Natural killer cell (primary cell): ENCODE data around the gene BICD1. TPM values are rescaled to one million over a fixed set of nuclear protein-coding genes. Genes with fewer than 3 reads are reported as not detected.

Experiments used
- ATAC-seq, 3 donors: fragments of 150-1000 bp in 2 of 3; fragments of 200-7000 bp in 1 of 3; cut with Tn5 transposase; 1 replicate in 1 of 3; 2 replicates in 2 of 3; pipeline ENCODE4 v1.10.0; 2021; ENCODE audit warnings: mild to moderate bottlenecking in 2 of 3, moderate library complexity in 2 of 3
- DNase-seq, 2 donors: peaks; one replicate each; pipeline versions ENCODE4 v3.0.0 to v3.0.0-alpha.2; 2013 to 2021; ENCODE audit warnings: mixed read lengths in 1 of 2
- H3K27ac ChIP-seq: one replicate; pipeline ENCODE4 v1.5.1; 2013; ENCODE audit warnings: mild to moderate bottlenecking, low read length
- H3K27me3 ChIP-seq: one replicate; pipeline ENCODE4 v1.6.1; 2013; ENCODE audit warnings: low read length; ENCODE audit not compliant: control insufficient read depth, insufficient read depth
- H3K36me3 ChIP-seq: one replicate; pipeline ENCODE4 v1.6.1; 2013; ENCODE audit warnings: low read length; ENCODE audit not compliant: control insufficient read depth, insufficient read depth
- H3K4me1 ChIP-seq: one replicate; pipeline ENCODE4 v1.6.1; 2013; ENCODE audit warnings: low read length; ENCODE audit not compliant: control insufficient read depth, insufficient read depth
- H3K4me3 ChIP-seq: one replicate; pipeline ENCODE4 v1.5.1; 2013; ENCODE audit warnings: low read length
- H3K9me3 ChIP-seq: one replicate; pipeline ENCODE4 v1.6.1; 2013; ENCODE audit warnings: low read length; ENCODE audit not compliant: control insufficient read depth, insufficient read depth
- H3K27ac Mint-ChIP-seq, 2 donors: one replicate each; pipeline ENCODE4 v1.8.0; 2022; ENCODE audit warnings: mild to moderate bottlenecking in 2 of 2, mixed read lengths in 2 of 2, moderate library complexity in 1 of 2
- H3K27me3 Mint-ChIP-seq, 2 donors: one replicate each; pipeline ENCODE4 v1.8.0; 2022; ENCODE audit warnings: low read depth in 2 of 2, mixed read lengths in 2 of 2
- H3K36me3 Mint-ChIP-seq: one replicate; pipeline ENCODE4 v1.8.0; 2022; ENCODE audit warnings: mixed read lengths
- H3K4me1 Mint-ChIP-seq, 2 donors: one replicate each; pipeline ENCODE4 v1.8.0; 2022; ENCODE audit warnings: mixed read lengths in 2 of 2
- H3K4me3 Mint-ChIP-seq: one replicate; pipeline ENCODE4 v1.8.0; 2022; ENCODE audit warnings: mild to moderate bottlenecking, moderate library complexity, mixed read lengths
- H3K9me3 Mint-ChIP-seq, 2 donors: one replicate each; pipeline ENCODE4 v1.8.0; 2022; ENCODE audit warnings: mixed read lengths in 2 of 2
- CTCF ChIP-seq: fragments of 200-600 bp; IDR thresholded peaks from one replicate; pipeline ENCODE4 v1.8.0; 2022; ENCODE audit warnings: antibody characterized with exemption
- WGBS: methylation state at CpG from one replicate; pipeline ENCODE4 v1.1.7; 2013; ENCODE audit warnings: missing lambda C conversion rate; ENCODE audit not compliant: insufficient coverage; 5-methylcytosine and 5-hydroxymethylcytosine counted together
- intact Hi-C: fragments of 100-400 bp; cut with micrococcal nuclease; formaldehyde crosslinking; loops from one replicate; pipeline ENCODE4 v1.14.2; 2022
- total RNA-seq, 4 donors: library from RNA; stranded (reverse); fragments of 120-200 nt in 1 of 4; gene quantifications; one replicate each; pipeline versions ENCODE4 v1.2.3 to v1.2.4, GENCODE V29; 2013 to 2022

Gene BICD1
- total RNA-seq, 3 donors from 2014 or later (not counting 1 experiment from before 2014, with no cell fraction given): 10.0 to 16.0 (median 15.5) TPM

- Mint-ChIP-seq H3K4me1 (no peaks in the 10 kb centered on the region), H3K9me3 (no peaks in the 10 kb centered on the region), H3K4me3 (no peak overlapping the region), H3K27me3 (peaks cover 0 to 6% of the 10 kb centered on the region in 2 donors), H3K27ac (no peak overlapping the region), H3K36me3 (no peaks in the 10 kb centered on the region)
- no peak for DNase-seq
- Histone ChIP-seq H3K27me3 (no peaks in the 10 kb centered on the region), H3K27ac (no peak overlapping the region), H3K36me3 (no peaks in the 10 kb centered on the region), H3K9me3 (no peaks in the 10 kb centered on the region), H3K4me3 (no peak overlapping the region), H3K4me1 (no peaks in the 10 kb centered on the region)
- ATAC-seq: no peak
- WGBS: 94% methylated on average over 5 of the region's 5 CpGs
- no peak for TF ChIP-seq CTCF
- intact Hi-C loops: no loop called here
Measured at GRCh38 chr12:32418221-32418620, 311.6 kb downstream of the BICD1 start.

GRCh38 chr12:32418903-32419519 lies 312.4 kb downstream of the BICD1 start:
- H3K4me3 ChIP-seq: no peak overlapping the region
- WGBS: 63% methylated on average over 4 of the region's 5 CpGs
- H3K4me1 ChIP-seq: no peaks in the 10 kb centered on the region
- Mint-ChIP-seq H3K4me1 (no peaks in the 10 kb centered on the region), H3K4me3 (no peak overlapping the region), H3K27me3 (peaks cover 0 to 6% of the 10 kb centered on the region in 2 donors), H3K27ac (no peak overlapping the region), H3K9me3 (no peaks in the 10 kb centered on the region), H3K36me3 (no peaks in the 10 kb centered on the region)
- H3K36me3 ChIP-seq: no peaks in the 10 kb centered on the region
- DNase-seq (no peak), ATAC-seq (no peak)
- no peaks in the 10 kb centered on the region for H3K27me3 ChIP-seq
- no peaks in the 10 kb centered on the region for H3K9me3 ChIP-seq
- TF ChIP-seq CTCF: no peak
- H3K27ac ChIP-seq: no peak overlapping the region
- intact Hi-C loops: no loop called here

DNA sequence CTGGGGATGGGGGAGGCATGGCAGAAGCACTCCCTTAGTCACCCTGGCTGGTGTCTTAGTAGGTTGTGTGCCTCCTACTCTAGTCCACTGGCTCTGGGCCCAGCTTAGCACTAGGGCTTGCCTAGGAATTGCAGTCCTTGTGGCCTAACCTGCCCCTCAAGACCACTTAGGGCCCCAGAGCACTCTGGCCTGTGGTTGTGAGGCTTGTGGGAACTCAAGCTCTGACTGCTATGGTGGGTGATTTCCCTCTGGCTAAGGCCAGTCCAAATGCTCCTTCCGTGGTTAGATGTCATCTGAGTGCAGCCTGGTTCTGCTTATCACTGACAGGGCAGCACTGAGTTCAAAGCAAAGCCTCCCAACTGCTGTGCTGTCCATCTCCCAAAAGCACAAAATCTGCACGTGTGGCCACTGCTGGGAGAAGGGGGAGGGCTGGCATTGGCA lies 312.9 kb downstream of the BICD1 start:
- peaks cover 0 to 6% of the 10 kb centered on the region in 2 donors for H3K27me3 Mint-ChIP-seq

More for the DNA sequence above, 312.9 kb downstream of the BICD1 start:
- Mint-ChIP-seq H3K27ac (no peak overlapping the region), H3K36me3 (no peaks in the 10 kb centered on the region), H3K4me1 (no peaks in the 10 kb centered on the region), H3K4me3 (no peak overlapping the region), H3K9me3 (no peaks in the 10 kb centered on the region)
- H3K36me3 ChIP-seq: no peaks in the 10 kb centered on the region
- H3K9me3 ChIP-seq: no peaks in the 10 kb centered on the region
- no peak for DNase-seq
- H3K4me3 ChIP-seq: no peak overlapping the region
- intact Hi-C loops: no loop called here
- 6% methylated on average over 2 of the region's 2 CpGs for WGBS
- no peak overlapping the region for H3K27ac ChIP-seq
- TF ChIP-seq CTCF: no peak
- H3K27me3 ChIP-seq: no peaks in the 10 kb centered on the region
- no peak for ATAC-seq
- no peaks in the 10 kb centered on the region for H3K4me1 ChIP-seq
